Measurements from ENCODE around the gene KRT6B. TPM values are rescaled to one million over a fixed set of nuclear protein-coding genes. Genes with fewer than 3 reads are reported as not detected.
"Not testable (repeated sequence)": the region's sequence is repeated elsewhere in the genome, so short reads cannot be mapped to it uniquely, and the experiment has no call there.

KRT6B gene
- total RNA-seq, 1 donor from 2014 or later, result not detected

GRCh38 chr12:52411815-52412214 is 40.1 kb downstream of the KRT6B start:
- Histone ChIP-seq H3K4me3 (ENCODE audit: low read depth, low read length) (no peak overlapping the region), H3K27me3 (ENCODE audit: control insufficient read depth, insufficient read depth, low read length) (no peaks in the 10 kb centered on the region), H3K36me3 (ENCODE audit: control insufficient read depth, insufficient read depth, low read length) (no peaks in the 10 kb centered on the region)
- TF ChIP-seq CTCF (IDR thresholded peaks at IDR 0.05; ENCODE audit: insufficient read depth, low read length, poor library complexity, severe bottlenecking), result no peak
- DNase-seq (ENCODE audit: low read depth), result no peak

- not testable (repeated sequence) for H3K36me3 ChIP-seq (ENCODE audit: control insufficient read depth, insufficient read depth, low read length); DNase-seq (ENCODE audit: low read depth); H3K27me3 ChIP-seq (ENCODE audit: control insufficient read depth, insufficient read depth, low read length); H3K4me3 ChIP-seq (ENCODE audit: low read depth, low read length)
Observed at GRCh38 chr12:52410589-52411248, 41.2 kb downstream of the KRT6B start.

- Histone ChIP-seq H3K4me3 (ENCODE audit: low read depth, low read length) (no peak overlapping the region), H3K27me3 (ENCODE audit: control insufficient read depth, insufficient read depth, low read length) (peaks cover 8% of the 10 kb centered on the region), H3K36me3 (ENCODE audit: control insufficient read depth, insufficient read depth, low read length) (no peaks in the 10 kb centered on the region)
- no peak for DNase-seq (ENCODE audit: low read depth)
- no peak for TF ChIP-seq CTCF (IDR thresholded peaks at IDR 0.05; ENCODE audit: insufficient read depth, low read length, poor library complexity, severe bottlenecking)
Observed at GRCh38 chr12:52407918-52408317, 44.0 kb downstream of the KRT6B start.

GRCh38 chr12:52405922-52406385 is 46.0 kb downstream of the KRT6B start, which contains the start of gene KRT82:
Gene KRT82 (minus strand): TSS chr12:52406335. CDS start chr12:52406277, 58 bp downstream.
- Histone ChIP-seq H3K27me3 (ENCODE audit: control insufficient read depth, insufficient read depth, low read length) (peaks cover 8% of the 10 kb centered on the region), H3K4me3 (ENCODE audit: low read depth, low read length) (no peak within 1 kb of the TSS), H3K36me3 (ENCODE audit: control insufficient read depth, insufficient read depth, low read length) (no peaks in the 10 kb centered on the region)
- no peak for DNase-seq (ENCODE audit: low read depth)
- no peak for TF ChIP-seq CTCF (IDR thresholded peaks at IDR 0.05; ENCODE audit: insufficient read depth, low read length, poor library complexity, severe bottlenecking)

GRCh38 chr12:52404951-52405350 is 47.0 kb downstream of the KRT6B start:
- DNase-seq (ENCODE audit: low read depth), result no peak
- Histone ChIP-seq H3K27me3 (ENCODE audit: control insufficient read depth, insufficient read depth, low read length) (peaks cover 8% of the 10 kb centered on the region), H3K36me3 (ENCODE audit: control insufficient read depth, insufficient read depth, low read length) (no peaks in the 10 kb centered on the region), H3K4me3 (ENCODE audit: low read depth, low read length) (no peak overlapping the region)
- TF ChIP-seq CTCF (IDR thresholded peaks at IDR 0.05; ENCODE audit: insufficient read depth, low read length, poor library complexity, severe bottlenecking), result no peak

GRCh38 chr12:52403561-52403960 is 48.4 kb downstream of the KRT6B start:
- Histone ChIP-seq H3K27me3 (ENCODE audit: control insufficient read depth, insufficient read depth, low read length) (peaks cover 13% of the 10 kb centered on the region), H3K4me3 (ENCODE audit: low read depth, low read length) (no peak overlapping the region), H3K36me3 (ENCODE audit: control insufficient read depth, insufficient read depth, low read length) (no peaks in the 10 kb centered on the region)
- TF ChIP-seq CTCF (IDR thresholded peaks at IDR 0.05; ENCODE audit: insufficient read depth, low read length, poor library complexity, severe bottlenecking), result no peak
- no peak for DNase-seq (ENCODE audit: low read depth)
